ENCODE data around the gene MBD5.

Gene MBD5

DNA sequence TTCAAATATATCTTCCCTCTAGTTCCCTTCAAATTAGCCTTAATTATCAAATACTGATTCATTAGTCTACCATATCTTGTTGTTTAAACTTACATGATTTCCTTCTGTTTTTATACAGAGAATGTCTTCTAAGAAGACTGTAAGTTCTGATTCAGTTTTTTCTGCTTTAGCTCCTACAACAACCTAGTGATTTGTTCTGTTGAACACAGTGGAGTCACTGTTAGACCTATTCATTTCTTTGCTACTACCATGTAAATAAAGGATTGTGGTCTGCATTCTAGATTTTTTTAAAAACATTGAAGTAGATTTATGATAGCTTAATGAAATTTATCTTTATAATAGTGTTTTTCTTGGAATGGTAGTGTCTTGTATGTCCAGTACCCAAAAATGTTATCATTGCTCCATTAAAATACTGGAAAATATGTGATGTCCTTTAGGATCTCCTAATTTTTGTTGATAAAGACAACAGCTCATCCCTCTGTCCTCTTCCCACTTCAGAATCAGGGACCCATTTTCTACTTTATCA, 146.4 kb downstream of the MBD5 start:
- Histone ChIP-seq H3K4me1 (ENCODE audit: insufficient read depth, low read length) (no peaks in the 10 kb centered on the region), H3K27me3 (ENCODE audit: insufficient read depth, low read length) (no peaks in the 10 kb centered on the region), H3K9me3 (ENCODE audit: low read length) (peaks cover 5% of the 10 kb centered on the region), H3K4me3 (ENCODE audit: low read length) (no peak overlapping the region), H2AFZ (ENCODE audit: low read depth, low read length) (no peak overlapping the region), H3K36me3 (ENCODE audit: insufficient read depth, low read length) (no peaks in the 10 kb centered on the region)

- Histone ChIP-seq H3K27me3 (ENCODE audit: insufficient read depth, low read length) (no peaks in the 10 kb centered on the region), H3K36me3 (ENCODE audit: insufficient read depth, low read length) (no peaks in the 10 kb centered on the region), H3K4me3 (ENCODE audit: low read length) (no peak overlapping the region), H3K4me1 (ENCODE audit: insufficient read depth, low read length) (no peaks in the 10 kb centered on the region), H3K9me3 (ENCODE audit: low read length) (peaks cover 8% of the 10 kb centered on the region), H2AFZ (ENCODE audit: low read depth, low read length) (no peak overlapping the region)
These were observed 147.0 kb downstream of the MBD5 start for GRCh38 chr2:148167855-148168254.

- Histone ChIP-seq H3K27me3 (ENCODE audit: insufficient read depth, low read length) (no peaks in the 10 kb centered on the region), H2AFZ (ENCODE audit: low read depth, low read length) (no peak overlapping the region), H3K4me1 (ENCODE audit: insufficient read depth, low read length) (no peaks in the 10 kb centered on the region), H3K36me3 (ENCODE audit: insufficient read depth, low read length) (no peaks in the 10 kb centered on the region), H3K9me3 (ENCODE audit: low read length) (peaks cover 12% of the 10 kb centered on the region), H3K4me3 (ENCODE audit: low read length) (no peak overlapping the region)
These were observed 151.4 kb downstream of the MBD5 start for GRCh38 chr2:148172131-148172753.

- H3K4me3 ChIP-seq (ENCODE audit: low read length) = no peak overlapping the region
These were observed 152.3 kb downstream of the MBD5 start for GRCh38 chr2:148173168-148173567.

GRCh38 chr2:148177559-148177958, 156.7 kb downstream of the MBD5 start:
- Histone ChIP-seq H3K4me3 (ENCODE audit: low read length) (no peak overlapping the region), H3K36me3 (ENCODE audit: insufficient read depth, low read length) (peaks cover 15% of the 10 kb centered on the region), H3K27me3 (ENCODE audit: insufficient read depth, low read length) (no peaks in the 10 kb centered on the region), H3K4me1 (ENCODE audit: insufficient read depth, low read length) (no peaks in the 10 kb centered on the region), H2AFZ (ENCODE audit: low read depth, low read length) (no peak overlapping the region), H3K9me3 (ENCODE audit: low read length) (peaks cover 7% of the 10 kb centered on the region)

More at GRCh38 chr2:148173168-148173567, 152.3 kb downstream of the MBD5 start:
- Histone ChIP-seq H3K27me3 (ENCODE audit: insufficient read depth, low read length) (no peaks in the 10 kb centered on the region), H3K4me1 (ENCODE audit: insufficient read depth, low read length) (no peaks in the 10 kb centered on the region), H3K36me3 (ENCODE audit: insufficient read depth, low read length) (no peaks in the 10 kb centered on the region), H3K9me3 (ENCODE audit: low read length) (peaks cover 12% of the 10 kb centered on the region), H2AFZ (ENCODE audit: low read depth, low read length) (no peak overlapping the region)

GRCh38 chr2:148179724-148180123, 158.8 kb downstream of the MBD5 start:
- Histone ChIP-seq H3K36me3 (ENCODE audit: insufficient read depth, low read length) (peaks cover 18% of the 10 kb centered on the region), H3K27me3 (ENCODE audit: insufficient read depth, low read length) (no peaks in the 10 kb centered on the region), H2AFZ (ENCODE audit: low read depth, low read length) (no peak overlapping the region), H3K9me3 (ENCODE audit: low read length) (no peaks in the 10 kb centered on the region), H3K4me3 (ENCODE audit: low read length) (no peak overlapping the region), H3K4me1 (ENCODE audit: insufficient read depth, low read length) (no peaks in the 10 kb centered on the region)

DNA sequence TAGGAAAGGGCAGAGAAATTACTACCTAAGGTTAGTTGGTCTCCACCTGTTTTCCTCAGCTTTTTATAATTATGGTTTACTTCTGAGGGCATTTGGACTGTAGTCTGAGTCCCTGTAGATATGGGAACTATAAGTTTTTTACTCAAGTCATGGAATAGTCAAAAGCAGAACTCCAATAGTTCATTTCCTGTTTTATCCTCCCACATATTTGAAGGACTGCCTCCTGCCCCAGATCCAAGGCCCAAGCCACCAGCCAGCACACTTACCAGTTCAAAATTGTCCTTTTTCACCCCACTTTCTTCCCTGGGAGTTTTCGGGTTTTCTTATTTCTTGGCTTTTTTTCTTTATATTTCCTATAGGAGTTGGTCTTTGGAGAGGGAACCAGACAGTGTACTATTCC, 164.1 kb downstream of the MBD5 start:
- H3K36me3 ChIP-seq (ENCODE audit: insufficient read depth, low read length) = peaks cover 16% of the 10 kb centered on the region
- no peaks in the 10 kb centered on the region for H3K9me3 ChIP-seq (ENCODE audit: low read length)
- H3K27me3 ChIP-seq (ENCODE audit: insufficient read depth, low read length) = no peaks in the 10 kb centered on the region
- no peaks in the 10 kb centered on the region for H3K4me1 ChIP-seq (ENCODE audit: insufficient read depth, low read length)
- H2AFZ ChIP-seq (ENCODE audit: low read depth, low read length) = no peak overlapping the region
- H3K4me3 ChIP-seq (ENCODE audit: low read length) = no peak overlapping the region

GRCh38 chr2:148194882-148195281, 174.0 kb downstream of the MBD5 start:
- Histone ChIP-seq H3K9me3 (ENCODE audit: low read length) (no peaks in the 10 kb centered on the region), H2AFZ (ENCODE audit: low read depth, low read length) (no peak overlapping the region), H3K4me3 (ENCODE audit: low read length) (no peak overlapping the region), H3K36me3 (ENCODE audit: insufficient read depth, low read length) (peaks cover 2% of the 10 kb centered on the region), H3K4me1 (ENCODE audit: insufficient read depth, low read length) (no peaks in the 10 kb centered on the region), H3K27me3 (ENCODE audit: insufficient read depth, low read length) (no peaks in the 10 kb centered on the region)

DNA sequence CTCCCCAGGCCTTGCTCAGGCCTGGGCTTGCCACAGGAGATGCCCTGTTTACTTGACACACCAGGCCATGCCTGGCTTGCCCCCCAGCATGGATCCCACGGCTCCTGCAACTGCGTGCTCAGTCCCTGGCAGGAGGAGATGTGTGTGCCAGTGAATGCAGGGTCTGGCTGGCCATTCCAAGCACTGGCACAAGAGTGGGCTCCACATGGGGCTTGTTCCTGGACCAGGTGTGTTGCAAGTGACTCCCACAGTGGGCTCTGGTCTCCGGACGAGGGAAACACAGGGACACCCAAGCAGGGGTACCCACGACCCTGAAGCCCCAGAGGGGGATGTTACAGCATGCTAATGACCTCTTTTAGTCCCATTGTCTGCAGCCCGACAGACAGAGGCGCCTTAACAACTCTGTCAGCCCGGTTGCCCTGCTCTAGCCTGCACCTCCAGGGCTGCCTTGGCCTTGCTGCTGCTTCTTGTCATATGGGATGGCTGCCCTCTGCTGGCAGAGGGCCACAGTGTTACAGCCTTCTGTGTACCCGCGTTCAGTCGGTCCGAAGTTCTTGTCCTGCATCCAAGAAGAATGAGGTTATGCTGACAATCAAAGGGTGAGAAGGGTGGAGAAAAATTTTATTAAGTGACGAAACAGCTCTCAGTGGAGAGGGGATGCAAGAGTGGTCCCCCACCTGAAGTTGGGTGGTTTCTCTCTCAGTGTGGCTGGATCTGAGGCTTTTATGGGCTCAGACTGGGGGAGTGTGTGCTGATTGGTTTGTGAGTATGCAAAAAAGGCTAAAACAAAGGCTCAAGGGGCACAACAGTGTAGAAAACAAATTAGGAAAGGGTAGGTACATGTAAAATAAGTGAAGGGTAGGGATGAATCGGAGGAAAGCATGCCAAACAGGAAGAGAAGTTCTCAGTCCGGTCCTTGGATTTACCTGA, 180.4 kb downstream of the MBD5 start:
- Histone ChIP-seq H2AFZ (ENCODE audit: low read depth, low read length) (no peak overlapping the region), H3K4me1 (ENCODE audit: insufficient read depth, low read length) (no peaks in the 10 kb centered on the region), H3K9me3 (ENCODE audit: low read length) (peaks cover 3% of the 10 kb centered on the region), H3K4me3 (ENCODE audit: low read length) (no peak overlapping the region), H3K27me3 (ENCODE audit: insufficient read depth, low read length) (no peaks in the 10 kb centered on the region), H3K36me3 (ENCODE audit: insufficient read depth, low read length) (peaks cover 2% of the 10 kb centered on the region)

- Histone ChIP-seq H3K4me1 (ENCODE audit: insufficient read depth, low read length) (no peaks in the 10 kb centered on the region), H3K9me3 (ENCODE audit: low read length) (peaks cover 3% of the 10 kb centered on the region), H3K4me3 (ENCODE audit: low read length) (no peak overlapping the region)
These were observed 181.3 kb downstream of the MBD5 start for GRCh38 chr2:148202237-148202636.

DNA sequence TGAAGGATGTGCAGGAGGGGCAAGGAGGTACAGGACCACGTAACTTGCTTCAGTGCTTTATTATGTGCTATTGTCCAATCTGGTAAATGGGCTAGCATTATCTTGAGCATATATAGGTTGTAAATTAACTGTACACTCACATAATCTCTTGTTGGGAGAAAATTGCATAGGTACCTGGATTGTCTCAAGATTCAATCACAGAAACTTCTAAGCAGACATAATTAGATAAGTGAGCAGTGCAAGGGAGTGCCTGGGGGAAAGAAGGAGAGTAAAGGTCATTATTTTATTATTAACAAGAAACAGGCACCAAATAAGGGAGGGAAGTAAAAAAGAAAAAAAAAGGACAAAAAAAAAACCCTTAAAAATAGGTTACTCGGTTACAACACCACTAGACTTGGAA, 186.2 kb downstream of the MBD5 start:
- no peak overlapping the region for H3K4me3 ChIP-seq (ENCODE audit: low read length)
- H2AFZ ChIP-seq (ENCODE audit: low read depth, low read length) = no peak overlapping the region
- H3K36me3 ChIP-seq (ENCODE audit: insufficient read depth, low read length) = no peaks in the 10 kb centered on the region
- no peaks in the 10 kb centered on the region for H3K27me3 ChIP-seq (ENCODE audit: insufficient read depth, low read length)
- peaks cover 4% of the 10 kb centered on the region for H3K4me1 ChIP-seq (ENCODE audit: insufficient read depth, low read length)
- H3K9me3 ChIP-seq (ENCODE audit: low read length) = no peaks in the 10 kb centered on the region

More at GRCh38 chr2:148202237-148202636, 181.3 kb downstream of the MBD5 start:
- Histone ChIP-seq H3K36me3 (ENCODE audit: insufficient read depth, low read length) (peaks cover 2% of the 10 kb centered on the region), H3K27me3 (ENCODE audit: insufficient read depth, low read length) (no peaks in the 10 kb centered on the region), H2AFZ (ENCODE audit: low read depth, low read length) (no peak overlapping the region)

DNA sequence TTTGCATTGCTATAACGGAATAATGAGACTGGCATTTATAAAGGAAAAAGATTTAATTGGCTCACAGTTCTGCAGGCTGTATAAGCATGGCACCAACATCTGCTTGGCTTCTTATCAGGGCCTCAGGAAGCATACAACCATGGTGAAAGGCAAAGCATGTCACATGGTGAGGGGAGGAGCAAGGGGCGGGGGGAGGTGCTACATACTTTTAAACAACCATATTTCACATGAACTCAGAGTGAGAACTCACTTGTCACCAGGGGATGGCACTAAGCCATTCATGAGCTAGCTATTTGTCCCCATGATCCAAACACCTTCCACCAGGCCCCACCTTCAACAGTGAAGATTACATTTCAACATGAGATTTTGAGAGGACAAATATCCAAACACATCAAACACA, 188.7 kb downstream of the MBD5 start:
- Histone ChIP-seq H3K9me3 (ENCODE audit: low read length) (no peaks in the 10 kb centered on the region), H3K4me1 (ENCODE audit: insufficient read depth, low read length) (peaks cover 4% of the 10 kb centered on the region), H2AFZ (ENCODE audit: low read depth, low read length) (no peak overlapping the region), H3K36me3 (ENCODE audit: insufficient read depth, low read length) (no peaks in the 10 kb centered on the region), H3K4me3 (ENCODE audit: low read length) (no peak overlapping the region), H3K27me3 (ENCODE audit: insufficient read depth, low read length) (no peaks in the 10 kb centered on the region)

- Histone ChIP-seq H3K27me3 (ENCODE audit: insufficient read depth, low read length) (no peaks in the 10 kb centered on the region), H3K4me1 (ENCODE audit: insufficient read depth, low read length) (no peaks in the 10 kb centered on the region), H3K36me3 (ENCODE audit: insufficient read depth, low read length) (no peaks in the 10 kb centered on the region), H3K4me3 (ENCODE audit: low read length) (no peak overlapping the region), H3K9me3 (ENCODE audit: low read length) (peaks cover 4% of the 10 kb centered on the region), H2AFZ (ENCODE audit: low read depth, low read length) (no peak overlapping the region)
These were observed 197.6 kb downstream of the MBD5 start for GRCh38 chr2:148218326-148219075.

Data from neuron (in vitro differentiated cells).